Coronary artery (tissue), 2 donors: ENCODE measurements around the gene NOTCH2.
"Not testable (repeated sequence)": the region's sequence is repeated elsewhere in the genome, so short reads cannot be mapped to it uniquely, and the experiment has no call there.

Experiments used
- DNase-seq: peaks from one replicate; pipeline ENCODE4 v3.0.0-alpha.2; 2017; ENCODE audit warnings: low spot score
- H3K27ac ChIP-seq, 2 donors: fragments of 200-600 bp; sonication (generic); one replicate each; pipeline ENCODE4 v1.5.1; 2016 to 2019
- H3K4me3 ChIP-seq: fragments of 200-600 bp; sonication (generic); 2 replicates; pipeline ENCODE4 v1.5.1; 2016; ENCODE audit warnings: mild to moderate bottlenecking, moderate library complexity
- TF ChIP-seq, protein P1 (sequence below): fragments of 200-600 bp; sonication (generic); IDR thresholded peaks from one replicate; pipeline ENCODE4 v1.5.1; 2019; ENCODE audit warnings: antibody characterized with exemption

The NOTCH2 gene

DNA sequence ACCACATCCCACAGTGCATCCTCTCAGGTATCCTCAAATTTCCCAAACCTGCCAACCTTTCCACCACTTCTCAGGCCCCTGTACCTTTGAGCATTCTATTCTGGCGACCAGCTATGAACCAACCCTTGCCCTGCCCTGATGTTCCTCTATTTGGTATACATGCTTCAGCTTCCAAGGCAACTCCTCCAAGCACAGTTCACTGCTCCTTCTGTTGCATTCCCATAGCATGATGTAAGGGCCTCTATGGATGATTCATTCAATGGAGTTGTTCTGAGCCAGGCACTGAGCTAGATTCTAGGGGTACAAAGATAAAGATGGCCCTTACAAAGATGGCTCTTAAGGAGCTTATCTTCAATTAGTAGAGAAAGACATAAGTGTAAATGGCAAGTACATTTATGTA, 21.4 kb upstream of the NOTCH2 start:
- H3K4me3 ChIP-seq, DNase-seq: not testable (repeated sequence)

DNA sequence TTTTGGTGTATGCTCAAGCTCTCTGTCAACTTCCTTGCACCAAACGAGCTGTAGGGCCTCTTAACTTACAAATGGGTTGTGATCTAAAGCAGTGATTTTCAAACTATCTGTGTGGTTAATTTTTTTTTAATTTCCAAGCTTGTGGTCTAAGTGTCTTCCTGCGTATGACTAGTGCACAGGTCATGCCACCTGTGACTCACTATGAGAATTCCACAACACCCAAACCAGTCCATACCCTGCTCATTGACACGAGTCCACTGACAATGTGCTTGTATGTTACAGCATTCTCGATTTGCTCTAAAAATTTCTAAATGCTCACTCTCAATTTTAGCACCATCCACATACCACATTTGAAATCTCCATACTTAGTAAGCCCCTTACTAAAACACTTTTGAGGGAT, 18.5 kb upstream of the NOTCH2 start:
- DNase-seq, H3K4me3 ChIP-seq, H3K27ac ChIP-seq: not testable (repeated sequence)

More for the DNA sequence above, 21.4 kb upstream of the NOTCH2 start:
- not testable (repeated sequence) for H3K27ac ChIP-seq

DNA sequence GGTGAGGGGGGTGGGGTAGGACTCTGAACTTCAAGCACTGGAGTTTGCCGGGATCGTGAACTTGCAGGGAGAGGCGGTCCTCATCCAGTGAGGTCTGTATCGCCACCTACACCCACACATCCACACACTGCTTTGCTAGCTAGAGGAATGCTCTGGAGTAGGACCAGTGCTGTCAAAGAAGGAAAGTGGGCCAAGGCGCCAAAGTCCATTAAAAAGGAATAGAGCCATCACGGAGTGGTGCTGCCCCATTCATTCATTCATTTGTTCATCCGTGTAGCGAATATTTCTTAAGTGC, 405 bp upstream of the NOTCH2 start:
- not testable (repeated sequence) for H3K4me3 ChIP-seq, DNase-seq, H3K27ac ChIP-seq

DNA sequence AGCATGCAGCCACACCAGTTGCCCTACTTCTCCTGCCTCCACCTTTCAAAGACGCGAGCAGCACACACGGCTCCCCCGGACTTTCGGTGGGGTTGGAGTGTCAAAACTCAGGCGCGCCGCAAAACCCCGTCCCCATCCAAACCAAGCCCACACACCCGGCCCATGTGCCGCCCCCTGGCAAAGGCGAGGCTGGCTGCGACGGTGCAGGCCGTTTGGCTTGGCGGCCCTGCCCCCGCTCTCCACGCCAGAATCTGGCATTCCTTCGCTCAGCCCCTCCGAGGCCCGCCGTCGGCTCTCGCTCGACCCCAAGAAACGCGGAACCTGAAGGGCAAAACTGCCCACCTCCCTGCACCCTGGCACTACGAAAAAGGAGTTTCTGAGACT, 787 bp downstream of the NOTCH2 start:
- Histone ChIP-seq H3K27ac (peak overlapping the region; percentile 85 to 97), H3K4me3 (peak overlapping the region; percentile 89)
- not testable (repeated sequence) for DNase-seq

DNA sequence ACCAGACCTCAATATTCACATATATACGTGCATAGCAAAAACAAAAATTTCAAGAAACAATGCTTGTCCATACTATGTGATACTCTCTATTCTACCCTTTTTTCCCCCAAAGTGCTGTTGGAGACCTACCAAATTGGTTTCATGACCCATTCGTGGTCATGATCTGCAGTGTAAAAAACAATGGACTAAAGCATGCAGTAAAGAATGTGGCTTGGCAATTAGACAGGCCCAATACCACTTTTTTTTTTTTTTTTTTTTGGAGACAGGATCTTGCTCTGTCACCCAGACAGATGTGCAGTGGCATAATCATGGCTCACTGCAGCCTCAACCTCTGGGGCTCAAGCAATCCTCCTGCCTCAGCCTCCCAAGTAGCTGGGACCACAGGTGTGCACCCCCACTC, 21.3 kb downstream of the NOTCH2 start:
- not testable (repeated sequence) for DNase-seq, H3K27ac ChIP-seq, H3K4me3 ChIP-seq

DNA sequence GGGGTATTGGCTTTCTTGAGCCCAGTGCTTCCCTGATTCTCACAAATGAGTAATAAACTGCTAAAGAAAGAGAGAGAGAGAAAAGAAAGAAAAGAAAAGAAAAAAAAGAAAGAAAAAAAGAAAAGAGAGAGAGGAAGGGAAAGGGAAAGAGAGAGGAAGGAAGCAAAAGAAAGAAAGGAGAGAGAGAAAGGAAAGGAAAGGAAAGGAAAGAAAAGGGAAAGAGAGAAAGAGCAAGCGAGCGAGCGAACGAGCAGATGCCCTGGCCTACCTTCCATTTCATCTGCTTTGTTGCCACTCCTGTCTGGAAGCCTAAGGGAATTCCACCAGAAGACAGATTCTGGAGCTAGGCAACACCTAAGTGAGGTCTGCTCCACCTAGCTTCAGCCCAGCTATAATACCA, 27.7 kb downstream of the NOTCH2 start:
- not testable (repeated sequence) for H3K4me3 ChIP-seq, H3K27ac ChIP-seq, DNase-seq

DNA sequence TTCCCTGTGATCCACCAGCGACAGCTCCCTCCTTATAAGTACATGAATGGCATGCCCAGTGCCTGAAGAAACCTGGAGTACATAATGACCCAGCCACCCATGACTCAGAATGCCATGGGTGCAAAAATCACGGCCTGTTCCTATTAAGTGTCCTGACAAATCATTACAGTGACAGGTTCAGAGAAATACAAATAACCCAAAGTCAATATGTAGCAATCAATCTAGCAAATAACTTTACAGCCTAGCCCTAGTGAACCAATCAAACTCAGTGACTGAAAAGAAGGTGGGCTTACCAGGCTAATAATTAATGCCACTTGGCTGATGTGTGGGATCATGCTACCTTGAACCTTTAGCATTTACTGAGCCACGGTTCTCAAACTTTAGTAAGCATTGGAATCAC, 37.2 kb downstream of the NOTCH2 start:
- H3K27ac ChIP-seq, DNase-seq, H3K4me3 ChIP-seq: not testable (repeated sequence)

DNA sequence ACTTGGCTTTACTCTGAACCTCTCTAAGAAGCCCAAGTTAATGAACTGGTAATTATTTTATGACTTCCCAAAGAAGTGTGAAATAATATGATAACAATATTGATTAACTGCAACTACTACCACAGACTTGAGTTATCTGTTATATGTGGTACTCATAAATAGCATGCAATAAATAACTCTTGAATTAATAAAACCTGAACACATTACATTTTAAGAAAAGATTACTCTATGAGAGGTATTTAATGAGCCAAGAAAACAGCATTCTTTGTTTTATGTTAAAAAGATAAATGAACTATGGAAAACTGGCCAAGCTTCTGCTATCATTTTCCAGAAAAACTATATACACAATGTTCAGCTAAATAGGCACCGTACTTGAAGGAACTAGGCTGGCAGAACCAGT, 45.7 kb downstream of the NOTCH2 start:
- not testable (repeated sequence) for H3K27ac ChIP-seq, DNase-seq

DNA sequence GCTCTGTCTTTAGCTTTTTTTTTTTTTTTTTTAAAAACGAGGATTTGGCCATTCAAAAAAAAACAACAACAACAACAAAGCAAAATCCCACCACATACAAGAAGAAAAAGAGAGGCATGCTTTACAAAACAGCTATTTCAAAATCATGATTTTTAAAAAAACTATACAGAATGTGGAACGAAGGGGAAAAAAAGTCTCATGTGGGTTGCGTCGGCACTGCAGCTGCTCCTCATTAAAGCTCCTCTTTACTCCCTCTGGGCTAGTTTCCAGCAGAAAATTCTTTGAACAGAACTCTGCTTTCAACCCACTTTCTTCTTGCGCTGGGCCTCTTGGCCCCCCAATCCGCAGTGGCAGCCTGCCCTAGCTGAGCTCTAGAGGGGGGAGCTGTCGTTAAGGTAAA, 54.5 kb downstream of the NOTCH2 start:
- not testable (repeated sequence) for H3K27ac ChIP-seq, H3K4me3 ChIP-seq, DNase-seq

More for the DNA sequence above, 45.7 kb downstream of the NOTCH2 start:
- not testable (repeated sequence) for H3K4me3 ChIP-seq

DNA sequence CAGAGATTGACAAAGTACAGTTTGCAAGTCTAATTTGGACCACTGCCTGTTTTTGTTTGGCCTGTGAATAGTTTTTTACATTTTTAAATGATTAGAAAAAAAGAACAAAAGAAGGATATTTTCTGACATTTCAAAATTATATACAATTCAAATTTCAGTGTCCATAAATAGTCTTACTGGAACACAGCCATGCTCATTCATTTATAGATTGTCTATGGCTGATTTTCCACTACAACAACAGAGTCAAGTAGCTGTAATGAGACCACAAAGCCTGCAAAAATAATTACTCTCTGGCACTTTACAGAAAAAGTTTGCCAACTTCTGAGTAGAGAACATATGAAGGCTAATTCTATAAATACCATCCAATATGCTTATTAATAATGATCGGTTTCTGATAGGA, 61.1 kb downstream of the NOTCH2 start:
- H3K27ac ChIP-seq, DNase-seq, H3K4me3 ChIP-seq: not testable (repeated sequence)

DNA sequence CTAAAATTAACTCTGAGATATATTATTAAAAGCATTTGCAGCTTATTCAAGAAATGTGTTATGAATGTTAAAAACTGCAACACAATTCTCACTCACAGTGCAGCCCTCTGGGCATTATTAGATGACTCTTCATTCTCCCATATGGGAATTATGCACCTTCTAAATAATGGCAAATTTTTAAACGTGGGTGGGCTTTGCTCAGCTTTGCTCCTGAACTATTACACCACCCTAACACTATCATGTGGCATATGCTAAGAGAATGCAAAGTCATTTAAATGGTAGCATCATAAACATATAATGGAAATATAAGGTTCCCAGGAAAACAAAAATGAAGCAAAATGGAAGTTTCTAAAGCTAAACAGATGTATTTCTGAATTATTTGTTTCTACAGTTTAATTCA, 61.6 kb downstream of the NOTCH2 start:
- not testable (repeated sequence) for DNase-seq, H3K4me3 ChIP-seq, H3K27ac ChIP-seq

DNA sequence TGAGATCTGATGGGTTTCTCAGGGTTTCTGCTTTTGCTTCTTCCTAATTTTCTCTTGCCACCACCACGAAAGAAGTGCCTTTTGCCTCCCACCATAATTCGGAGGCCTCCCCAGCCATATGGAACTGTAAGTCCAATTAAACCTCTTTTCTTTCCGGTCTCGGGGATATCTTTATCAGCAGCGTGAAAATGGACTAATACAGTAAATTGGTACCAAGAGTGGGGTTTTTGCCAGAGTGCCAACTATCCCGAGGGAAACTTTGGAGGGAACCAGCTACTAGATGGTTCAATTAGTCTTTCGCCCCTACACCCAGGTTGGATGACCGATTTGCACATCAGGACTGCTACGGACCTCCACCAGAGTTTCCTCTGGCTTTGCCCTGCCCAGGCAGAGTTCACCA, 68.4 kb downstream of the NOTCH2 start:
- not testable (repeated sequence) for DNase-seq, H3K27ac ChIP-seq, H3K4me3 ChIP-seq

DNA sequence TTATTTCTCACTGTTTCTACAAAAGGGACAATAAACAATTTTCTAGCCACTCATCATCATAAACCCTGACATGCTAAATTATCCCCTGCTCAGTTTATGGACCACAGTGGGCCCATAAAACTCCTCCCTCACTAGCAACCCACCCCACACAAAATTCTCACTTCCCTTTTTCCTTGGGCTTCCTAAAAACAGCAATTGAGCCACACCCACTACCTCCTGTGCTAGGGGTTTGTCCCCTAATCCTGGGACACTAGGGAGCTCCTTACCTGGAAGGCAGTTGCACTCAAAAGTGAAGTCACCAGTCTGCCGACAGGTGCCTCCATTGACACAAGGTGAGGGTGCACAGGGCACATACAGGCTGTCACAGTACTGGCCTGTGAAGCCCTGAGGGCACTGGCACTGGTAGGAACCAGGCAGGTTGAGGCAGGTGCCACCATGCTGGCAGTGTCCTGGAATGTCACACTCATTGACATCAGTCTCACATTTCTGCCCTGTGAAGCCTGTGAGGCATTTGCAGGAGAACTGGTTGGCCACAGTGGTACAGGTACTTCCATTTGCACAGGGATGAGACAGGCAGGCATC, 72.6 kb downstream of the NOTCH2 start:
- H3K27ac ChIP-seq, result peak overlapping the region in 1 of 2 donors; percentile 20
- not testable (repeated sequence) for DNase-seq, H3K4me3 ChIP-seq

DNA sequence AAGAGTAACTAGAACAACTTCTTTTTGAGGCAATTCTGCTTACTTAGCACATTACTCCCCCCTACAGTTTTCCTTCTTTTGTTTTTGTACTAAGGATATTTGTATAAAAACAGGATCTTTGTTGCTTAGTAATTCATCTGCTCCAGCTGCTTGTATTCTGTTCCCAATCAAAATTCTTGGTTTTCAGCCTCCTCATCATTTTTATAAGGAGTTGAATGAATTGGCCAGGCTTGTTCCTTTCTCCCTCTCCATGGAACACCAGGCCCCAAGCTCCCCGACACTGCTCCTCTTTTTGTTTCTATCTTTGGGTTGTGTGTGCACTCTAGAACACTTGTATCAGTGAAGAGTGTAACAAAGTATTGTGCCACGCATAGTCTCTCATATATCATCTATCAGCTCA, 73.5 kb downstream of the NOTCH2 start:
- H3K27ac ChIP-seq, H3K4me3 ChIP-seq, DNase-seq: not testable (repeated sequence)

DNA sequence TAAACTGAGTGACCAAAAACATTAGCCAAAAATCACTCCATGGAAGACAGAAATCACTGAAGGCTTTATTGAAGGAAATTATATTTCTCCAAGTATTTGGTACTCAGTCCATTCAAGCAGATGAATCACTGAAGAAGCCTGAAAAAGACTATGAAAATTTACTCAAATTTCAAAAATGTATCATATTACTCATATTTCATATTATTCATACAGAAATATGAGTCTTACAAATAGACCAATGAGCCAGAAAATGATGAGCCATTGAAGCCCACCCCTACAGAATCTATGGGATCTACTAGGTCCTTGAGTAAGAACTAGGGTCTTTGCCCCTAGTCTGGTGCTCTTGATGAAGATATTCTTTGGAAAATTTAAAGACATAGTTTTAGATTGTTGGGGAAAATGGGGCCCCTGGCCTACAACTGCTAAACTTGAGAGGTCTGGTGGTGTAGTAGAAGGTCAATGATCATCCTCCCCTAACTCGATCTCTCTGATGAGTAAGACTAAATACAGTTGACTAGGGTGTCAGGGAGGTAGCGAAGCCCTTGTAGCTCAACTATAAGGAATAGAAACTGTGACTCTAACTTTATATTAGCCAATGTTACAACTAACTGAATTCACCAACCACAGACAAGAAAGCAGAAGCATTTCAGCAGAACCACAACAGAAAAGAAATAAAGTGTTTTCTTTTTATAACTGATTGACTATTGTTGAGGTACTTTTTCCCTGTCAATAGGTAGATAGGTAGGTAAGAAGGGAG, 81.0 kb downstream of the NOTCH2 start:
- Histone ChIP-seq H3K4me3 (no peak overlapping the region), H3K27ac (peak overlapping the region; percentile 70 to 81)
- TF ChIP-seq, protein P1, sequence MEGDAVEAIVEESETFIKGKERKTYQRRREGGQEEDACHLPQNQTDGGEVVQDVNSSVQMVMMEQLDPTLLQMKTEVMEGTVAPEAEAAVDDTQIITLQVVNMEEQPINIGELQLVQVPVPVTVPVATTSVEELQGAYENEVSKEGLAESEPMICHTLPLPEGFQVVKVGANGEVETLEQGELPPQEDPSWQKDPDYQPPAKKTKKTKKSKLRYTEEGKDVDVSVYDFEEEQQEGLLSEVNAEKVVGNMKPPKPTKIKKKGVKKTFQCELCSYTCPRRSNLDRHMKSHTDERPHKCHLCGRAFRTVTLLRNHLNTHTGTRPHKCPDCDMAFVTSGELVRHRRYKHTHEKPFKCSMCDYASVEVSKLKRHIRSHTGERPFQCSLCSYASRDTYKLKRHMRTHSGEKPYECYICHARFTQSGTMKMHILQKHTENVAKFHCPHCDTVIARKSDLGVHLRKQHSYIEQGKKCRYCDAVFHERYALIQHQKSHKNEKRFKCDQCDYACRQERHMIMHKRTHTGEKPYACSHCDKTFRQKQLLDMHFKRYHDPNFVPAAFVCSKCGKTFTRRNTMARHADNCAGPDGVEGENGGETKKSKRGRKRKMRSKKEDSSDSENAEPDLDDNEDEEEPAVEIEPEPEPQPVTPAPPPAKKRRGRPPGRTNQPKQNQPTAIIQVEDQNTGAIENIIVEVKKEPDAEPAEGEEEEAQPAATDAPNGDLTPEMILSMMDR, result no peak
- DNase-seq, result no peak
